ENCODE data around the gene MAP7D1. TPM values are rescaled to one million over a fixed set of nuclear protein-coding genes. Genes with fewer than 3 reads are reported as not detected.
"Not testable (repeated sequence)": the region's sequence is repeated elsewhere in the genome, so short reads cannot be mapped to it uniquely, and the experiment has no call there.

Gene MAP7D1
- total RNA-seq, 1 experiment from 2014 or later: 234 TPM

DNA sequence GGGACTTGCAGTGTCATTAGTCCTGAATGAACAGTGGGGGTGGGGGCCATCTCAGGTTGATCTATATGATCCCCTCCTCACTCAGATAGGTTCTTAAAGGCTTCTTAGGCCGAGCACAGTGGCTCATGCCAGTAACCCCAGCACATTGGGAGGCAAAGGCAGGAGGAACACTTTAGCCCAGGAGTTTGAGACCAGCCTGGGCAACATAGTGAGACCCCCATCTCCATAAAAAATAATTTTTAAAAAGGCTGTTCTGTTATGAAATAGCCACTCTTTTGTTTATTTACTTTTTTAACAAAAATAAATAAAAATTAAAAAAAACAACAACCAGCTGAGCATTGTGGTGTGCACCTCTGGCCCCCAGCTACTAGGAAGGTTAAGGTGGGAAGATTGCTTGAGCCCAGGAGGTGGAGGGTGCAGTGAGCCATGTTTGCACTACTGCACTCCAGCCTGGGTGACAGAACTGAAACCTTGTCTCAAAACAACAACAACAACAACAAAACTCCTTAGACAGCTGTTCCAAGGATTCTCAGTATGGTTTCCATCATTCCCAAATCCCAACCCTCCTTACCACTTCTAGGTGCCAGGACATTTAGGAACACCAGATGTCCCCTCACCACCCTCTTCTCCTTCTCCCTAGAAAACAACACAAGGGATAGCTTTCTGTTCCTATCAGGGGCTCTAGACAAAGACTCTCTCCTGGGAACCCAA is 4.7 kb upstream of the MAP7D1 start:
- DNase-seq (ENCODE audit: low read depth): no peak

DNA sequence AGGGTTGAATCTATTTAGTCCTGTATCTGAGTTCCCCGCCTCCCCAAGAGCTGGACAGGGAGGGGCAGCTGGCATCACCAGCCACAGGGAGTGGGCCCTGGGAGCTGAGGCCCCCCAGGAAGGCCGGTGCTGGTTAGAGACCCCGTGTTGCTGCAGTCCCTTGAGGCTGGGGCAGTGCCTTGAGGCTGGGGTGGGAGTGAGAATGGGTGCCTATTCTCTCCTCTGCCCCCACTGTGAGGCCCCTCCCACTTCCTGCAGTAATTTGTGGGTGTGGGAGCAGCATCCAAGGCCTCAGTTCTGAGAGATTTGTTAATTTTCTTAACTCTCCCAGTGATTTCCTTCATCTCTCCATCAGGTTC is 4.1 kb upstream of the MAP7D1 start:
- no peak for DNase-seq (ENCODE audit: low read depth)

DNA sequence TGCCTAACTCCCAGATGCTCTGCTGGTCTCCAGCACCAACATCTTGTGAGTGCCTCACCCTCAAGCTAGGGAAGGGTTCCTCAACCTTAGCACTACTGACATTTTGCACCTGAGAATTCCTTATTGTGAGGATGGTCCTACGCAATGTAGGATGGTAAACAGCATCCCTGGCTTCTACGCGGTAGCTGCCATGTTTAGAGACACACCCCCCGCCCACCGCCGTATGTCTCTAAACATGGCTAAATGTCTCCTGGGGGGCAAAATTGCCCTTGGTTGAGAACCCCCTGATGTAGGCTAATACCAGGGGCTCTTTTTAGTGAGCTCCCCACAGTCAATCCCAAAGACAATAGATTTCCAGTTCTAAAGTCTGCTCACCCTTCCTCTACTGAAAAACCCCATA is 2.5 kb upstream of the MAP7D1 start:
- DNase-seq (ENCODE audit: low read depth): no peak

GRCh38 chr1:36154335-36154734 is 1.6 kb upstream of the MAP7D1 start:
- DNase-seq (ENCODE audit: low read depth): no peak

GRCh38 chr1:36154765-36155407 is 1.1 kb upstream of the MAP7D1 start:
- DNase-seq (ENCODE audit: low read depth): no peak

GRCh38 chr1:36156329-36157114 is 562 bp downstream of the MAP7D1 start:
- DNase-seq (ENCODE audit: low read depth): peak; percentile 57

DNA sequence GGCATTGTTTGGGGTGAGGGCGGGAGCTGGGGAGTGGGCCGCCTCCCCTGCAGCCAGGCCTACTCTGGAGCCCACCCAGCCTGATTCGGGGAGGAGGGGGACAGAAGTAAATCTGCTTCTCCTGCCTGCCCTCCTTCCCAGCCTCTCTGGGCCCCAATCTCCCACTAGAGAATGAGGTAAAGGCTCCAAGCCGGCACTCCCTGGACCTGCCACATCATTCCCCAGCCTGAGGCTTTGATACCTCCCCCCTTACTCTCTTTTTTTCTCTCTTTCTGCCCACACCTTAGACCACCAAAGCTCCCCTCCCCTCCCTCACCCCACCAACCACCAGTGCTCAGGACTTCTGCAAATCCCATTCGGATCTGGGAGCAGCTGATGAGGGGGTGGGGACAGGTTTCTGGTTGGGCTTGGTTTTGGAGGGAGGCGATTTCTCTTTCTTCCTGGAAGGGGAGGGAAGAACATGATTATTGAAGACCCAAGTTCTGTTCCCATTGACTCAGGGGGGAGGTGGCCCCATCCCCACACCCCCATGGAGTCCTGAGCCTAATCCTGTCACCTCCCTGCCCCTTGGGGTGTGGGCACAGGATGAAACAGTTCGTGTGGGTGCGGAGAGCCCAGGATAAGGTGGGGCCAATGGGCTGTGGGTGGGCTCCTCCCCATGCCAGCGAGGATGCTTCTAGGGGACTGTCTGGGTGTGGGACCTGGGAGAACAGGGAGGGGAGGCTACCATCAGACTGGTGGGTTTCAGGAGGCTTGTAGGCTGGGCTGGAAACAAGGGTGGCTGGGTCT is 1.3 kb downstream of the MAP7D1 start:
- no peak for DNase-seq (ENCODE audit: low read depth)

- no peak for DNase-seq (ENCODE audit: low read depth)
These were observed 2.2 kb downstream of the MAP7D1 start for GRCh38 chr1:36157973-36158826.

DNA sequence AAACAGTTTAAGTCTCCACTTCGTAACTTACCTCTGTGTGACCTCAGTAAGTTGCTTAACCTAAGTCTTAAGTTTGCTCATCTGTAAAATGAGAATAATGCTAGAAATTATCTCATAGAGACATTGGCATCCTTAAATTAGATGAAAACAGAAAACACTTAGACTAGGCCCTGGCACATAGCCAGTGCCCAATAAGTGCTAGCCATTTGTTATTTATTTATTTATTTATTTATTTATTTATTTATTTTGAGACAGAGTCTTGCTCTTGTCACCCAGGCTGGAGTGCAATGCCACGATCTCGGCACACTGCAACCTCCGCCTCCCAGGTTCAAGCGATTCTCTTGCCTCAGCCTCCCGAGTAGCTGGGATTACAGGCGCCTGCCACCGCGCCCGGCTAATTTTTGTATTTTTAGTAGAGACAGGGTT is 2.9 kb downstream of the MAP7D1 start:
- DNase-seq (ENCODE audit: low read depth): not testable (repeated sequence)

DNA sequence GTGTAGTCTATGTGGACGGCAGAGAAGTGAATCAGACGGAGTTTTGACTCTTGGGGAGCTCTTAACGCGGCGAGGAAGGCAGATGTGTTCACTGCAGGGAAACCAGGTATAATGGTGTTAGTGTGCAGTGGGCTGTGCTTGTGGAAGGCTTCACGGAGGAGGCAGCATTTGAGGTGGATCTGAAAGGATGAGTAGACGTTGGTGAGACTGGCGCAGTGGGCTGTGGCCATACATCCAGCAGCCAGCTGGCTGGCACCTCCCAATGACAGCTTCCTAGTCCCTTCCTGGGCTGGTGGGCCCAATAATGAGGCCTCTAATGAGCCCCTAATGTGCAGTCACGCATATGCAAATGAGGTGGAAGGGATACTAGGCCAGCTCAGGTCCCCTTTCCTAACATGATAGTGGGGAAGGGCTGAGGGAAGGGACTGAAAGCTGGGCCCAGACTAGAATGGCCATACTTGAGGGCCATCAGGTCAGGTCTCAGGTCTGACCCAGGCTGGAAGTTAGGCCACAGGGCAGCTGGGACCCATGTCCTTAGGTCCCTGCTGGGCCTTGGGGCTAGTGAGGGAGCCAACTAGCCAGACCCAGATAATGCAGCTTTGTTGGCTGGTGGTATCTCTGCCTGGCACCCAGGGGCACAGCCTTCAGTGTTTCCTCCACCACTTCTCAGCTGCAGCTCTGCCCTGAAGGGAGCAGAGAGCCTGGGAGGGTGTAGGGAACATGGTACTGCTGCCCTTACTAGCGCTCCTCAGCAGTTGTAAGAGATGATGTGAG is 3.8 kb downstream of the MAP7D1 start:
- no peak for DNase-seq (ENCODE audit: low read depth)

- no peak for DNase-seq (ENCODE audit: low read depth)
These were observed 4.5 kb downstream of the MAP7D1 start for GRCh38 chr1:36160388-36160948.

DNA sequence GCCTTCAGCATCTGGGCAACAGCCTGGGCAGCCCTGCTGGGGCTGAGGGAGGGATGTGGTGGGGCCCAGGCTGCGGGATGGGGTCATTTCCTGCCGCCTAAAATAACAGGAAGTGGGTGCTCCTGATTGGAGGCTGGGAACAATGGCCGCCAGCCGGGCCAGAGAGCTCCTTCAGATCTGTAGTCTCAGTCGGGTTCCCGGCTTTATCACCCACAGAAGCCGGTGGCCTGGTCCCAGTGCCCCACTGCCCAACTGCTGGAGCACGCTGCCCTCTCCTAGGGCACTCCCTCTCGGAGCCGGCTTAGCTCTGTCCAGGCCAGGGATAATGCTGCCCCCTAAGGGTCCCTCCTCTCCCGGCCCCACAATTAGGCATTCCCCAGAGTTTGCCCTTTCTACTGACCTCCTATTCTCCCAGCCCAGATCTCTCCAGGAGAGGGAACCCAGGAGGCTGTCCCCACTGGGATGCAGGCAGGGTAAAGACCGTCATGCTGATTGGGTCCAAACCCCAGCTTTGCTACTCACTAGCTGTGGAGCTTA is 5.1 kb downstream of the MAP7D1 start:
- DNase-seq (ENCODE audit: low read depth): peak; percentile 91

- peak; percentile 83 for DNase-seq (ENCODE audit: low read depth)
These were observed 5.9 kb downstream of the MAP7D1 start for GRCh38 chr1:36161641-36162531.

DNA sequence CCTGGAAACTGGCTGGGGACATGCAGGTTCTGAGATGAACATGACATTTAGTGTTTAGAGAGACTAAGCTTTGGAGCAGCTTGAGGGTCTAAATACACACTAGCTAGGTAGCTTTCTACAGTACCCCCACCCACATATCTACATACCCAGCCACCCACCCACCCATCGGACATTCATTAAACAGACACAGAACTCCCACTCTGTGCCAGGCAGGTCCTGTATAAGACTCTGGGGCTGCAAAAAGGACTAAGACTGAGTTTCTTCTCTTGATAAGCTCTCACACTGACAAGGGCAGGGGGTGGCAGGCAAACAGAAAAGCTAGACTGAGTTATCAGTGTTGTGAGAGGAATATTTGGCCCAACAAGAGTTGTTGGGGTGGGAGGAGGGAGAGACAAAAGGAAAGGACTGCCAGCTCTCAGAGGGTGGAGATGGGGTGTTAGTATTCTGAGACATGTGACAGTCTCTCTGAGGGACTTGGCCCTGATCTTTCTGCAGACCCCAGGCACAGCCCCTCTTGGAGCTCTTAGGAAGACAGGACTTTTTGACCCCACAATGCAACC is 6.8 kb downstream of the MAP7D1 start:
- DNase-seq (ENCODE audit: low read depth): no peak

DNA sequence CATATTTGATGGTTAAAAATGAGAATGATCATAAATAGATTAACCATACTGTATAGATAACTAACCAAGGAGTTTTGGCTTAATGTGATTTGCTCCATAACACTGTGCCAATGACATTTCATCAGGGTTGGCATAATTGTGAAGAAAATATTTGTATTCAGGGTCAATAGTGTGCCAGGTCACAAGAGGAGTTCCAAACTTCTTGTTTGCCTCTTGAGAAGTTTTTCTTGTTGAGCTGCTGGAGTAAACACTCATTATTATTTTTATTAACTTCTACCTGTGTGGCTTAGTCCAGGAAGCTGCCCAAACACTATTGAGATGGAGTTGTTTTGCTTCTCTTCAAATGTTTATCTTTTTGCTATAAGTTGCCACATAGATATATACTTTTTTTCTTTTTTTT is 7.5 kb downstream of the MAP7D1 start:
- DNase-seq (ENCODE audit: low read depth): no peak

DNA sequence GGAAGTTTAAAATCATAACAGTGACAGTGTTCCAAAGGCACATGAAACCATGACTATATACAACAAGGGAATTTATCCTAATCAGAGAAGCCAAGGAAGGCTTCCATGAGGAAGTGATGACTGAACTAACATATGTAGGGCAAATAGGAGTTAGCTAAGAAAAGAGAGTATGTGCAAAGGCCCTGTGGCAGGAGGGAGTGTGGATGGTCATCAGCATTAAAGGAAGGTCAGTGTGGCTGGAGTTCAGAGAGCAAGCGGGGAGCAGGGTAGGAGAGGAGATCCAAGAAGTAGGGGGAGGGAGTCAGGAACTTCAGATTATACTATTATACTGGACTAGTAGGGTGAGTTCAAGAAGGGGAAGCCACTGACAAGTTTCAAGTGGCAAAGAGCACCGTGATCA is 8.4 kb downstream of the MAP7D1 start:
- DNase-seq (ENCODE audit: low read depth): no peak

DNA sequence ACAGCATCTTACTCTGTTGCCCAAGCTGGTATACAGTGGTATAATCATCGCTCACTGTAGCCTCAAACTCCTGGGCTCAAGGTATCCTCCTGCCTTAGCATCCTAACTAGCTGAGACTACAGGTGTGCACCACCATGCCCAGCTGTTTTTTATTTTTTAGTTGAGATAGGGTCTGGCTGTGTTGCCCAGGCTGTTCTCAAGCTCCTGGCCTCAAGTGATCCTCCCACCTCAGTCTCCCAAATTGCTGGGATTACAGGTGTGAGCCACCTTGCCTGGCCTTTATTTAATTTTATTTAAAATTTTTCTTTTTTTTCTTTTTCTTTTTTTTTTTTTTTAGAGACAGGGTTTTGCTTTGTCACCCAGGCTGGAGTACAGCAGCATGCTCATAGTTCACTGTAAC is 9.2 kb downstream of the MAP7D1 start:
- DNase-seq (ENCODE audit: low read depth): no peak

- no peak for DNase-seq (ENCODE audit: low read depth)
These were observed 10.2 kb downstream of the MAP7D1 start for GRCh38 chr1:36166136-36166535.
